ENCODE results near the gene WDR20. TPM values are rescaled to one million over a fixed set of nuclear protein-coding genes. Genes with fewer than 3 reads are reported as not detected.

The WDR20 gene, protein sequence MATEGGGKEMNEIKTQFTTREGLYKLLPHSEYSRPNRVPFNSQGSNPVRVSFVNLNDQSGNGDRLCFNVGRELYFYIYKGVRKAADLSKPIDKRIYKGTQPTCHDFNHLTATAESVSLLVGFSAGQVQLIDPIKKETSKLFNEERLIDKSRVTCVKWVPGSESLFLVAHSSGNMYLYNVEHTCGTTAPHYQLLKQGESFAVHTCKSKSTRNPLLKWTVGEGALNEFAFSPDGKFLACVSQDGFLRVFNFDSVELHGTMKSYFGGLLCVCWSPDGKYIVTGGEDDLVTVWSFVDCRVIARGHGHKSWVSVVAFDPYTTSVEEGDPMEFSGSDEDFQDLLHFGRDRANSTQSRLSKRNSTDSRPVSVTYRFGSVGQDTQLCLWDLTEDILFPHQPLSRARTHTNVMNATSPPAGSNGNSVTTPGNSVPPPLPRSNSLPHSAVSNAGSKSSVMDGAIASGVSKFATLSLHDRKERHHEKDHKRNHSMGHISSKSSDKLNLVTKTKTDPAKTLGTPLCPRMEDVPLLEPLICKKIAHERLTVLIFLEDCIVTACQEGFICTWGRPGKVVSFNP
- 14.7 and 15.1 TPM in 2 replicates for total RNA-seq

GRCh38 chr14:102139286-102140026, at the start of gene WDR20:
WDR20 (plus strand) TSS chr14:102139897; CDS start chr14:102139924, 27 bp downstream.
- peak; percentile 96 for DNase-seq (ENCODE audit: low read depth)
- TF ChIP-seq, protein P1, sequence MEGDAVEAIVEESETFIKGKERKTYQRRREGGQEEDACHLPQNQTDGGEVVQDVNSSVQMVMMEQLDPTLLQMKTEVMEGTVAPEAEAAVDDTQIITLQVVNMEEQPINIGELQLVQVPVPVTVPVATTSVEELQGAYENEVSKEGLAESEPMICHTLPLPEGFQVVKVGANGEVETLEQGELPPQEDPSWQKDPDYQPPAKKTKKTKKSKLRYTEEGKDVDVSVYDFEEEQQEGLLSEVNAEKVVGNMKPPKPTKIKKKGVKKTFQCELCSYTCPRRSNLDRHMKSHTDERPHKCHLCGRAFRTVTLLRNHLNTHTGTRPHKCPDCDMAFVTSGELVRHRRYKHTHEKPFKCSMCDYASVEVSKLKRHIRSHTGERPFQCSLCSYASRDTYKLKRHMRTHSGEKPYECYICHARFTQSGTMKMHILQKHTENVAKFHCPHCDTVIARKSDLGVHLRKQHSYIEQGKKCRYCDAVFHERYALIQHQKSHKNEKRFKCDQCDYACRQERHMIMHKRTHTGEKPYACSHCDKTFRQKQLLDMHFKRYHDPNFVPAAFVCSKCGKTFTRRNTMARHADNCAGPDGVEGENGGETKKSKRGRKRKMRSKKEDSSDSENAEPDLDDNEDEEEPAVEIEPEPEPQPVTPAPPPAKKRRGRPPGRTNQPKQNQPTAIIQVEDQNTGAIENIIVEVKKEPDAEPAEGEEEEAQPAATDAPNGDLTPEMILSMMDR (IDR thresholded peaks at IDR 0.05; ENCODE audit: insufficient read depth, low read depth, low read length) = no peak
- H3K4me3 ChIP-seq (ENCODE audit: low read depth, low read length) = peak within 1 kb of the TSS; percentile 99

GRCh38 chr14:102090713-102091112, 49.0 kb upstream of the WDR20 start:
- no peak for DNase-seq (ENCODE audit: low read depth)
- no peak overlapping the region for H3K4me3 ChIP-seq (ENCODE audit: low read depth, low read length)
- TF ChIP-seq, protein P1 (IDR thresholded peaks at IDR 0.05; ENCODE audit: insufficient read depth, low read depth, low read length) = no peak

DNA sequence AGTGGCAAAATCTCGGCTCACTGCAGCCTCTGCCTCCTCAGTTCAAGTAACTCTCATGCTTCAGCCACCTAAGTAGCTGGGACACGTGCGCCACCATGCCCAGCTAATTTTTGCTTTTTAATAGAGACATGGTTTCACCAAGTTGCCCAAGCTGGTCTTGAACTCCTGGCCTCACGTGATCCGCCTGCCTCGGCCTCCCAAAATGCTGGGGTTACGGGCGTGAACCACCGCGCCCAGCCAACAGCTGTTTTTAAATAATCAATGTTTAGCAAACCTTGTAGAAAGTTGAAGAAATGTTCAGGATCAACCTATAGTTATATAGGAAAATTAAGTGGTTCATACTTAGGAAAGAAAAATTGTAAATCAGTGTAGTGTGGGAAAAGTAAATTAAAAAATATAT, 46.9 kb upstream of the WDR20 start:
- H3K4me3 ChIP-seq (ENCODE audit: low read depth, low read length) = no peak overlapping the region
- DNase-seq (ENCODE audit: low read depth) = no peak
- TF ChIP-seq, protein P1 (IDR thresholded peaks at IDR 0.05; ENCODE audit: insufficient read depth, low read depth, low read length) = no peak

DNA sequence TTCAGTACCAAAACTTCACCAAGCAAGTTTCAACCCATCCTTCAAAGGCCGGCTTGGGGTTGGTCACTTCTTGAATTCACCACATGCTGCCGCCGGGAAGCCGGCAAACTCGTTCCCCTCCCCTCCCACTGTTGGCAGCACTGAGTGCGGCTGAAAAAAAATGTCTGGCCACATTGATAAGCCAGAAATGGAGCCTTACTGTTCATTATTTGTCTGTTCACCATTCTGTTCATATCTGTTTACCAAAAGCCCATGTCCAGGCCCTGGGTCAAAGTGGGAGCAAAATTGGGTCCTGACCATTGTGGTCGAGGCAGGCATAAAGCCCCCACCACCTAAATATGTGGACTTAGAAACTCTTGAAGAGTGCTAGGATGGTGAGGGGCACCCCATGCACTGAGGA, 45.6 kb upstream of the WDR20 start:
- TF ChIP-seq, protein P1 (IDR thresholded peaks at IDR 0.05; ENCODE audit: insufficient read depth, low read depth, low read length) = no peak
- no peak for DNase-seq (ENCODE audit: low read depth)
- H3K4me3 ChIP-seq (ENCODE audit: low read depth, low read length) = no peak overlapping the region

DNA sequence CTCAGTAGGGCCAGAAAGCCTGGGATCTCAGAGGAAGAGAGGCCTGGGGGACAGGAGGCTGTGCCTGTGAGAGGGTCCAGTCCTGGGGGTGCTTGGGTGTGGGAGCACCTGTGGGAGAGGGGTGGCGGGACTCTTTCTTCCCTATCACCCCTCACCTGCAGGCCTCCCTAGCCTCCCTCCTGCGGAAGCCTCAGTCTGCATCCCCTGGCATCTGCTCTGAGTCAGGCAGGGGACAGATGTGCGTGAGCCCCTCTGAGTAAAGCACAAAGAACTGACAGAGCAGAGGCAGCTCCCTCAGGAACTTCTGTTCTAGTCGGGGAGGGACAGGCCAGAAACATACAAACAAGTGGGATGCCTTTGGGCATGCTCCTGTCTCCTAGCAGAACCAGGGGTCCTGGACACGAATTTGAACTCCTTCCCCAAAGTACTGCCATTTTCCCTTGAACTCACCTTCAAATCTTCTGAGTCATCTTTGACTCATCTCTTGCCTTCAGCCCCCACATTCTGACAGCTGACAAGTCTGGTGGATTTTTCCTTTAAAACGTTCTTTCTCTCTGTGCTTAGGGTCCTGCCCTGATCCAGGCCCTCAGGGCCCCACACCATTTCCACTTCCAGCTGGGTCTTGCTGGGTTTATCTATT, 44.3 kb upstream of the WDR20 start:
- DNase-seq (ENCODE audit: low read depth) = peak; percentile 14
- no peak overlapping the region for H3K4me3 ChIP-seq (ENCODE audit: low read depth, low read length)
- TF ChIP-seq, protein P1 (IDR thresholded peaks at IDR 0.05; ENCODE audit: insufficient read depth, low read depth, low read length) = no peak

DNA sequence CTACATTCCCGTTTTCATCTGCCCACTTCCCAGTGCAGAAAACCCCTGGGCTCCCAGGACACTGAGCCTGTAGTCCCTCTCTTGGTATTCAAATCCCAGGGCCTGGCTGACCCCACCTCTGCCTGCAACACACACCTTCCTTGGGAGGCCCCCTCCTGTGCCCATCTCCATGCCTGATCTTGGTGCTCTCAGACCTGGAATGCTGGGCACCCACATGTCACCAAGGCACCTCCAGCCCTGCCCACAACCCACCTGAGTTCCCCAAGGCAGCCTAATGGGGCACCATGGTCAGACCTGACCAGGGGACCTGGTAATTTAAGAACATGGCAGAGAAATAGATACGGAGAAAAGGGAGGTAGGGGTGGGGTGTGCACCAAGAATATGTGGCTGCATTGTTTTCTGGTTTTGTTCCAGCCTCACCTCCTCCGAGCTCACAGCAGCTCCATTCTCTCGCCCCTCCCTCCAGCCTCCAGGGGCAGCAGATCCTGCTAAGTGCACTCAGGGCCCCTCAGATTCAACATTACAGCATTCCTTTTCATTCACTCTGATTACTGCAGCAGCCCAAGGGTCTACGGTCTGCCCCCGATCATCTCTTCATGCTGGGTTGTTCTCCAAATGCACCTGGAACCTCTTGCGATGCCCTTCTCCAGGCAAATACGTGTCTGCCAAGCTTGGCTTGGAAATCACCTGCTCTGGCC, 43.7 kb upstream of the WDR20 start:
- no peak overlapping the region for H3K4me3 ChIP-seq (ENCODE audit: low read depth, low read length)
- DNase-seq (ENCODE audit: low read depth) = no peak
- TF ChIP-seq, protein P1 (IDR thresholded peaks at IDR 0.05; ENCODE audit: insufficient read depth, low read depth, low read length) = no peak

All from fibroblast of villous mesenchyme (primary cell).